SK-N-SH (cell line): ENCODE measurements around the gene TMEM114. TPM values are rescaled to one million over a fixed set of nuclear protein-coding genes. Genes with fewer than 3 reads are reported as not detected.

ENCODE experiments used
- CTCF ChIA-PET: fragments of 300-600, 350-600 bp; formaldehyde crosslinking; extraction: SDS; loops from one replicate; lab custom pipeline; 2021; lab: Yijun Ruan, JAX
- POLR2A ChIA-PET: fragments of 350-600 bp; sonication (Branson Sonifier 250); formaldehyde crosslinking; extraction: SDS; loops from one replicate; lab custom pipeline; 2020; ENCODE audit warnings: antibody characterized with exemption, inconsistent platforms; lab: Yijun Ruan, JAX
- DNase-seq: peaks from one replicate; pipeline ENCODE4 v3.0.0; 2012
- H2AFZ ChIP-seq: fragments of 200-600 bp; sonication (generic); 2 replicates; pipeline ENCODE4 v1.8.1; 2016; ENCODE audit warnings: antibody characterized with exemption, mild to moderate bottlenecking, low read depth
- H3F3A ChIP-seq: fragments of 200-600 bp; sonication (generic); replicated peaks from 2 replicates; pipeline ENCODE3; 2016; ENCODE audit warnings: antibody characterized with exemption, mild to moderate bottlenecking; ENCODE audit not compliant: insufficient read depth
- H3K27ac ChIP-seq, 2 experiments: fragments of 200-500 bp in 1 of 2; fragments of 200-600 bp in 1 of 2; sonication (Bioruptor generic) in 1 of 2; sonication (generic), shearing (Covaris generic) in 1 of 2; 2 replicates each; pipeline versions ENCODE4 v1.5.1 to v1.6.1; 2014 to 2016; ENCODE audit warnings: low read depth in 2 of 2, inconsistent platforms in 1 of 2, low read length in 1 of 2, mild to moderate bottlenecking in 1 of 2, mixed read lengths in 1 of 2
- H3K27me3 ChIP-seq: fragments of 200-600 bp; sonication (generic), shearing (Covaris generic); 2 replicates; pipeline ENCODE4 v1.6.1; 2016; ENCODE audit warnings: mixed run types; ENCODE audit not compliant: insufficient read depth
- H3K36me3 ChIP-seq, 2 experiments: fragments of 200-500 bp in 1 of 2; fragments of 200-600 bp in 1 of 2; sonication (Bioruptor generic) in 1 of 2; sonication (generic) in 1 of 2; replicated peaks in 1 of 2; 2 replicates each; pipeline versions ENCODE3 to v1.5.1; 2014 to 2016; ENCODE audit warnings: low read length in 1 of 2, mild to moderate bottlenecking in 1 of 2; ENCODE audit not compliant: insufficient read depth in 2 of 2, control insufficient read depth in 1 of 2
- H3K4me1 ChIP-seq, 2 experiments: fragments of 200-500 bp in 1 of 2; fragments of 200-600 bp in 1 of 2; sonication (Bioruptor generic) in 1 of 2; sonication (generic), shearing (Covaris generic) in 1 of 2; 2 replicates each; pipeline versions ENCODE4 v1.5.1 to v1.6.1; 2014 to 2016; ENCODE audit warnings: low read depth in 1 of 2, low read length in 1 of 2, mixed run types in 1 of 2; ENCODE audit not compliant: insufficient read depth in 2 of 2, control insufficient read depth in 1 of 2
- H3K4me2 ChIP-seq: fragments of 200-600 bp; sonication (generic), shearing (Covaris generic); 2 replicates; pipeline ENCODE4 v1.6.1; 2017; ENCODE audit warnings: mixed run types
- H3K4me3 ChIP-seq, 2 experiments: fragments of 200-500 bp in 1 of 2; fragments of 200-600 bp in 1 of 2; sonication (Bioruptor generic) in 1 of 2; sonication (generic), shearing (Covaris generic) in 1 of 2; 2 replicates each; pipeline versions ENCODE4 v1.5.1 to v1.8.1; 2014 to 2016; ENCODE audit warnings: low read depth in 2 of 2, inconsistent platforms in 1 of 2, low read length in 1 of 2, mild to moderate bottlenecking in 1 of 2, mixed read lengths in 1 of 2, moderate library complexity in 1 of 2
- H3K79me2 ChIP-seq: fragments of 200-600 bp; sonication (generic); 2 replicates; pipeline ENCODE4 v1.8.1; 2017; ENCODE audit warnings: mild to moderate bottlenecking; ENCODE audit not compliant: insufficient read depth
- H3K9ac ChIP-seq: fragments of 200-600 bp; sonication (generic); 2 replicates; pipeline ENCODE4 v1.6.1; 2017; ENCODE audit warnings: mixed run types
- H3K9me2 ChIP-seq: fragments of 200-600 bp; sonication (generic); 2 replicates; pipeline ENCODE4 v1.6.1; 2017; ENCODE audit warnings: mixed run types
- H3K9me3 ChIP-seq: fragments of 200-600 bp; sonication (generic); 2 replicates; pipeline ENCODE4 v1.6.1; 2017; ENCODE audit warnings: mixed run types, mild to moderate bottlenecking, moderate library complexity
- H4K20me1 ChIP-seq: fragments of 200-600 bp; sonication (generic); 2 replicates; pipeline ENCODE4 v1.6.1; 2017; ENCODE audit warnings: mild to moderate bottlenecking, mixed run types; ENCODE audit not compliant: insufficient read depth
- ELF1 ChIP-seq: IDR thresholded peaks from 2 replicates; pipeline ENCODE4 v1.4.0; 2012
- FOXJ3 ChIP-seq: sonication (generic); formaldehyde crosslinking; IDR thresholded peaks from 2 replicates; pipeline ENCODE4 v1.5.1; 2020; ENCODE audit warnings: mild to moderate bottlenecking, missing genetic modification reagents
- FOXM1 ChIP-seq: IDR thresholded peaks from 2 replicates; pipeline ENCODE4 v1.4.0; 2012; ENCODE audit warnings: low read depth, mild to moderate bottlenecking
- GATA2 ChIP-seq: sonication (generic); formaldehyde crosslinking; IDR thresholded peaks from 2 replicates; pipeline ENCODE4 v1.5.0; 2020; ENCODE audit warnings: mild to moderate bottlenecking, missing genetic modification reagents
- JUND ChIP-seq: IDR thresholded peaks from 2 replicates; pipeline ENCODE4 v1.4.0; 2012
- MEF2A ChIP-seq: IDR thresholded peaks from 2 replicates; pipeline ENCODE4 v1.4.0; 2012; ENCODE audit warnings: low read depth, borderline replicate concordance
- MXI1 ChIP-seq: IDR thresholded peaks from 2 replicates; pipeline ENCODE4 v1.6.1; 2012; ENCODE audit warnings: mild to moderate bottlenecking, low read depth, low read length, improper control_type of control experiment
- NRF1 ChIP-seq: IDR thresholded peaks from 2 replicates; pipeline ENCODE4 v1.6.1; 2012; ENCODE audit warnings: low read depth, mild to moderate bottlenecking, low read length
- RAD21 ChIP-seq: IDR thresholded peaks from 2 replicates; pipeline ENCODE4 v1.6.1; 2012; ENCODE audit warnings: mild to moderate bottlenecking, low read length
- RCOR1 ChIP-seq: fragments of 150-350 bp; IDR thresholded peaks from 2 replicates; pipeline ENCODE4 v1.6.1; 2017; ENCODE audit warnings: antibody characterized with exemption, low read length
- RXRA ChIP-seq: IDR thresholded peaks from 2 replicates; pipeline ENCODE4 v1.4.0; 2012; ENCODE audit warnings: low read depth, mild to moderate bottlenecking, borderline replicate concordance
- SMC3 ChIP-seq: IDR thresholded peaks from 2 replicates; pipeline ENCODE4 v1.6.1; 2012; ENCODE audit warnings: low read depth, low read length, improper control_type of control experiment
- TCF12 ChIP-seq: IDR thresholded peaks from 2 replicates; pipeline ENCODE4 v1.4.0; 2012
- YY1 ChIP-seq: IDR thresholded peaks from 2 replicates; pipeline ENCODE4 v1.4.0; 2012; ENCODE audit warnings: low read depth, mild to moderate bottlenecking
- WGBS: methylation state at CpG from one replicate; pipeline ENCODE4 v1.1.6; 2017; ENCODE audit warnings: low lambda C conversion rate; 5-methylcytosine and 5-hydroxymethylcytosine counted together
- polyA plus RNA-seq, 3 experiments: library from polyadenylated mRNA; depleted of rRNA; stranded (reverse); fragments of >200 nt; gene quantifications; 2 replicates each; pipeline ENCODE4 v1.2.3, GENCODE V29; 2012
- TF ChIP-seq, protein P1 (sequence below): fragments of 150-350 bp; IDR thresholded peaks from 2 replicates; pipeline ENCODE4 v1.6.1; 2016; ENCODE audit warnings: mild to moderate bottlenecking, low read depth, low read length
- TF ChIP-seq, protein P2 (sequence below): fragments of 200-600 bp; sonication (generic); IDR thresholded peaks from 2 replicates; pipeline ENCODE4 v1.6.1; 2017; ENCODE audit warnings: antibody characterized with exemption, mild to moderate bottlenecking, moderate library complexity
- TF ChIP-seq, protein P3 (sequence below): IDR thresholded peaks from 2 replicates; pipeline ENCODE4 v1.4.0; 2012; ENCODE audit warnings: low read depth, borderline replicate concordance
- TF ChIP-seq, protein P4 (sequence below): IDR thresholded peaks from 2 replicates; pipeline ENCODE4 v1.4.0; 2012; ENCODE audit warnings: low read depth, borderline replicate concordance
- TF ChIP-seq, protein P5 (sequence below): fragments of 150-350 bp; IDR thresholded peaks from 2 replicates; pipeline ENCODE4 v1.6.1; 2017; ENCODE audit warnings: antibody characterized with exemption, low read length, low read depth, borderline replicate concordance
- TF ChIP-seq, protein P6 (sequence below): IDR thresholded peaks from 2 replicates; pipeline ENCODE4; 2012

Gene TMEM114
- polyA plus RNA-seq, 1 of the 3 experiments (the other 2 are of a cell fraction), result not detected

DNA sequence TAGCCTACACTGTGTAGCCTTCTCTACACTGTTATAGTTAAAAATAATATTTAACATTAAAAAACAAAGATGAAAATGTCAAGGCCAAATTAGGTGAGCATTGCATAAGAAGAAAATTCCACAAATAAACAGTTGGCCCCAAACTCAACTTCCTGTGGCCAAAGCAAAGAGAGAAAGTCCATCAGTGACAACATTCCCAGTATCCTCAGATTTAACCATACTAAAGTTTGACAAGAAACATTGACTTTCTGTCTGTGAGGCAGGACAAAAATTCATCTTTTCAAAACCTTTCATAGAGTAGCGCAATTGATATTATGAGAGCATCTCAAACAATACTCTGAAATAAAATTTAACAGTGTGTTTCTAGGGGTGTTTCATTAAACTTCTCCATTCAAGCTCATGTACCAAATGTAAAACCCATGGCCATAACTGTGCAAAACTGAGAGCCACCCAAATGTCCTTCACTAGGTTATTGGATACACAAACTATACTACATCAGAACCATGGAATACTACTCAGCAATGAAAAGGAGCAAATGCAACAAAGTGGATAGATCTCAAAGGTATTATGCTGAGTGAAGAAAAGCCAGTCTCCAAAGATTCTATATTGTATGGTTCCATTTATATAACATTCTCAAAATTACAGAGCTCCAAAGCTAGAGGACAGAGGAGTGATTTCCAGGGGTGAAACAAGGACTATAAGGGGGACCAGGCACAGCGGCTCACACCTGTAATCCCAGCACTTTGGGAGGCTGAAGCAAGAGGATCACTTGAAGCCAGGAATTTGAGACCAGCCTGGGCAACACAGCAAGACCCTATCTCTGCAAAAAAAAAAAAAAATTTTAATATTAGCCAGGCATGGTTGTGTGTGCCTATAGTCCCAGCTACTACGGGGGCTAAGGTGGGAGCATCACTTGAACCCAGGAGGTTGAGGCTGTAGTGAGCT is 38.7 kb downstream of the TMEM114 start:
- no peak overlapping the region for H2AFZ ChIP-seq
- no peaks in the 10 kb centered on the region for H4K20me1 ChIP-seq
- CTCF ChIA-PET, result no interaction called here
- 32% methylated on average over 3 of the region's 3 CpGs for WGBS
- no peaks in the 10 kb centered on the region for H3K36me3 ChIP-seq
- no peak overlapping the region for H3K4me2 ChIP-seq
- H3K79me2 ChIP-seq, result no peaks in the 10 kb centered on the region
- no peaks in the 10 kb centered on the region for H3F3A ChIP-seq
- H3K27ac ChIP-seq, result no peak overlapping the region
- no peaks in the 10 kb centered on the region for H3K9me3 ChIP-seq
- no peak overlapping the region for H3K9ac ChIP-seq
- no peak overlapping the region for H3K4me3 ChIP-seq
- H3K27me3 ChIP-seq, result no peaks in the 10 kb centered on the region
- no peak for TF ChIP-seq RAD21
- TF ChIP-seq RCOR1, result no peak
- TF ChIP-seq NRF1, result no peak
- TF ChIP-seq, protein P1, sequence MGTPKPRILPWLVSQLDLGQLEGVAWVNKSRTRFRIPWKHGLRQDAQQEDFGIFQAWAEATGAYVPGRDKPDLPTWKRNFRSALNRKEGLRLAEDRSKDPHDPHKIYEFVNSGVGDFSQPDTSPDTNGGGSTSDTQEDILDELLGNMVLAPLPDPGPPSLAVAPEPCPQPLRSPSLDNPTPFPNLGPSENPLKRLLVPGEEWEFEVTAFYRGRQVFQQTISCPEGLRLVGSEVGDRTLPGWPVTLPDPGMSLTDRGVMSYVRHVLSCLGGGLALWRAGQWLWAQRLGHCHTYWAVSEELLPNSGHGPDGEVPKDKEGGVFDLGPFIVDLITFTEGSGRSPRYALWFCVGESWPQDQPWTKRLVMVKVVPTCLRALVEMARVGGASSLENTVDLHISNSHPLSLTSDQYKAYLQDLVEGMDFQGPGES, result no peak
- TF ChIP-seq TCF12, result no peak
- TF ChIP-seq, protein P2, sequence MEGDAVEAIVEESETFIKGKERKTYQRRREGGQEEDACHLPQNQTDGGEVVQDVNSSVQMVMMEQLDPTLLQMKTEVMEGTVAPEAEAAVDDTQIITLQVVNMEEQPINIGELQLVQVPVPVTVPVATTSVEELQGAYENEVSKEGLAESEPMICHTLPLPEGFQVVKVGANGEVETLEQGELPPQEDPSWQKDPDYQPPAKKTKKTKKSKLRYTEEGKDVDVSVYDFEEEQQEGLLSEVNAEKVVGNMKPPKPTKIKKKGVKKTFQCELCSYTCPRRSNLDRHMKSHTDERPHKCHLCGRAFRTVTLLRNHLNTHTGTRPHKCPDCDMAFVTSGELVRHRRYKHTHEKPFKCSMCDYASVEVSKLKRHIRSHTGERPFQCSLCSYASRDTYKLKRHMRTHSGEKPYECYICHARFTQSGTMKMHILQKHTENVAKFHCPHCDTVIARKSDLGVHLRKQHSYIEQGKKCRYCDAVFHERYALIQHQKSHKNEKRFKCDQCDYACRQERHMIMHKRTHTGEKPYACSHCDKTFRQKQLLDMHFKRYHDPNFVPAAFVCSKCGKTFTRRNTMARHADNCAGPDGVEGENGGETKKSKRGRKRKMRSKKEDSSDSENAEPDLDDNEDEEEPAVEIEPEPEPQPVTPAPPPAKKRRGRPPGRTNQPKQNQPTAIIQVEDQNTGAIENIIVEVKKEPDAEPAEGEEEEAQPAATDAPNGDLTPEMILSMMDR, result no peak
- no peak for TF ChIP-seq ELF1
- no peak for TF ChIP-seq MXI1
- TF ChIP-seq, protein P3, sequence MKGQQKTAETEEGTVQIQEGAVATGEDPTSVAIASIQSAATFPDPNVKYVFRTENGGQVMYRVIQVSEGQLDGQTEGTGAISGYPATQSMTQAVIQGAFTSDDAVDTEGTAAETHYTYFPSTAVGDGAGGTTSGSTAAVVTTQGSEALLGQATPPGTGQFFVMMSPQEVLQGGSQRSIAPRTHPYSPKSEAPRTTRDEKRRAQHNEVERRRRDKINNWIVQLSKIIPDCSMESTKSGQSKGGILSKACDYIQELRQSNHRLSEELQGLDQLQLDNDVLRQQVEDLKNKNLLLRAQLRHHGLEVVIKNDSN, result no peak
- no peak for TF ChIP-seq RXRA
- TF ChIP-seq, protein P4, sequence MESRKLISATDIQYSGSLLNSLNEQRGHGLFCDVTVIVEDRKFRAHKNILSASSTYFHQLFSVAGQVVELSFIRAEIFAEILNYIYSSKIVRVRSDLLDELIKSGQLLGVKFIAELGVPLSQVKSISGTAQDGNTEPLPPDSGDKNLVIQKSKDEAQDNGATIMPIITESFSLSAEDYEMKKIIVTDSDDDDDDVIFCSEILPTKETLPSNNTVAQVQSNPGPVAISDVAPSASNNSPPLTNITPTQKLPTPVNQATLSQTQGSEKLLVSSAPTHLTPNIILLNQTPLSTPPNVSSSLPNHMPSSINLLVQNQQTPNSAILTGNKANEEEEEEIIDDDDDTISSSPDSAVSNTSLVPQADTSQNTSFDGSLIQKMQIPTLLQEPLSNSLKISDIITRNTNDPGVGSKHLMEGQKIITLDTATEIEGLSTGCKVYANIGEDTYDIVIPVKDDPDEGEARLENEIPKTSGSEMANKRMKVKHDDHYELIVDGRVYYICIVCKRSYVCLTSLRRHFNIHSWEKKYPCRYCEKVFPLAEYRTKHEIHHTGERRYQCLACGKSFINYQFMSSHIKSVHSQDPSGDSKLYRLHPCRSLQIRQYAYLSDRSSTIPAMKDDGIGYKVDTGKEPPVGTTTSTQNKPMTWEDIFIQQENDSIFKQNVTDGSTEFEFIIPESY, result no peak
- no peak for TF ChIP-seq FOXJ3 (CRISPR knock-in tag)
- no peak for TF ChIP-seq MEF2A
- no peak for TF ChIP-seq GATA2 (CRISPR knock-in tag)
- no peak for TF ChIP-seq FOXM1
- no peak for TF ChIP-seq SMC3
- no peak for TF ChIP-seq YY1
- TF ChIP-seq, protein P5, sequence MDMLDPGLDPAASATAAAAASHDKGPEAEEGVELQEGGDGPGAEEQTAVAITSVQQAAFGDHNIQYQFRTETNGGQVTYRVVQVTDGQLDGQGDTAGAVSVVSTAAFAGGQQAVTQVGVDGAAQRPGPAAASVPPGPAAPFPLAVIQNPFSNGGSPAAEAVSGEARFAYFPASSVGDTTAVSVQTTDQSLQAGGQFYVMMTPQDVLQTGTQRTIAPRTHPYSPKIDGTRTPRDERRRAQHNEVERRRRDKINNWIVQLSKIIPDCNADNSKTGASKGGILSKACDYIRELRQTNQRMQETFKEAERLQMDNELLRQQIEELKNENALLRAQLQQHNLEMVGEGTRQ, result no peak
- TF ChIP-seq, protein P6, sequence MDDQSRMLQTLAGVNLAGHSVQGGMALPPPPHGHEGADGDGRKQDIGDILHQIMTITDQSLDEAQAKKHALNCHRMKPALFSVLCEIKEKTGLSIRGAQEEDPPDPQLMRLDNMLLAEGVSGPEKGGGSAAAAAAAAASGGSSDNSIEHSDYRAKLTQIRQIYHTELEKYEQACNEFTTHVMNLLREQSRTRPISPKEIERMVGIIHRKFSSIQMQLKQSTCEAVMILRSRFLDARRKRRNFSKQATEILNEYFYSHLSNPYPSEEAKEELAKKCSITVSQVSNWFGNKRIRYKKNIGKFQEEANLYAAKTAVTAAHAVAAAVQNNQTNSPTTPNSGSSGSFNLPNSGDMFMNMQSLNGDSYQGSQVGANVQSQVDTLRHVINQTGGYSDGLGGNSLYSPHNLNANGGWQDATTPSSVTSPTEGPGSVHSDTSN, result no peak
- TF ChIP-seq JUND, result no peak
- POLR2A ChIA-PET, result no interaction called here
- no peaks in the 10 kb centered on the region for H3K4me1 ChIP-seq
- no peaks in the 10 kb centered on the region for H3K9me2 ChIP-seq
- no peak for DNase-seq
